Suprapubic skin (tissue), 3 donors: ENCODE data around the gene FRMD8.

Experiments used
- POLR2A ChIP-seq, 2 donors: fragments of 450-650 bp; IDR thresholded peaks; one replicate each; pipeline ENCODE4 v1.6.1; 2017; ENCODE audit warnings: antibody characterized with exemption in 2 of 2, mild to moderate bottlenecking in 2 of 2, moderate library complexity in 2 of 2
- TF ChIP-seq, protein P1 (sequence below), 2 donors: fragments of 200-600 bp in 1 of 2; fragments of 450-650 bp in 1 of 2; sonication (generic) in 1 of 2; IDR thresholded peaks; one replicate each; pipeline ENCODE4 v1.5.1; 2016 to 2019; ENCODE audit warnings: antibody characterized with exemption in 2 of 2, mild to moderate bottlenecking in 1 of 2, moderate library complexity in 1 of 2

GRCh38 chr11:65440831-65441499, 54.5 kb downstream of the FRMD8 start:
- TF ChIP-seq POLR2A (IDR thresholded peaks at IDR 0.05) = no peak
- TF ChIP-seq, protein P1, sequence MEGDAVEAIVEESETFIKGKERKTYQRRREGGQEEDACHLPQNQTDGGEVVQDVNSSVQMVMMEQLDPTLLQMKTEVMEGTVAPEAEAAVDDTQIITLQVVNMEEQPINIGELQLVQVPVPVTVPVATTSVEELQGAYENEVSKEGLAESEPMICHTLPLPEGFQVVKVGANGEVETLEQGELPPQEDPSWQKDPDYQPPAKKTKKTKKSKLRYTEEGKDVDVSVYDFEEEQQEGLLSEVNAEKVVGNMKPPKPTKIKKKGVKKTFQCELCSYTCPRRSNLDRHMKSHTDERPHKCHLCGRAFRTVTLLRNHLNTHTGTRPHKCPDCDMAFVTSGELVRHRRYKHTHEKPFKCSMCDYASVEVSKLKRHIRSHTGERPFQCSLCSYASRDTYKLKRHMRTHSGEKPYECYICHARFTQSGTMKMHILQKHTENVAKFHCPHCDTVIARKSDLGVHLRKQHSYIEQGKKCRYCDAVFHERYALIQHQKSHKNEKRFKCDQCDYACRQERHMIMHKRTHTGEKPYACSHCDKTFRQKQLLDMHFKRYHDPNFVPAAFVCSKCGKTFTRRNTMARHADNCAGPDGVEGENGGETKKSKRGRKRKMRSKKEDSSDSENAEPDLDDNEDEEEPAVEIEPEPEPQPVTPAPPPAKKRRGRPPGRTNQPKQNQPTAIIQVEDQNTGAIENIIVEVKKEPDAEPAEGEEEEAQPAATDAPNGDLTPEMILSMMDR (IDR thresholded peaks at IDR 0.05) = no peak
